Left renal pelvis (tissue), 4 donors: ENCODE measurements around the gene PITHD1. TPM values are rescaled to one million over a fixed set of nuclear protein-coding genes. Genes with fewer than 3 reads are reported as not detected.
"Not testable (repeated sequence)": the region's sequence is repeated elsewhere in the genome, so short reads cannot be mapped to it uniquely, and the experiment has no call there.

Experiments used
- DNase-seq, 4 donors: peaks; one replicate each; pipeline ENCODE4 v3.0.0-alpha.2; 2013; ENCODE audit warnings: low read depth in 4 of 4, low spot score in 3 of 4
- polyA plus RNA-seq, 4 donors: library from polyadenylated mRNA; unstranded; fragments of 120-200 nt; gene quantifications; one replicate each; pipeline ENCODE4 v1.2.1, GENCODE V29; 2013; ENCODE audit not compliant: insufficient read length in 4 of 4

PITHD1 gene
- polyA plus RNA-seq, 4 donors: 57.6 to 66.9 (median 62.5) TPM

DNA sequence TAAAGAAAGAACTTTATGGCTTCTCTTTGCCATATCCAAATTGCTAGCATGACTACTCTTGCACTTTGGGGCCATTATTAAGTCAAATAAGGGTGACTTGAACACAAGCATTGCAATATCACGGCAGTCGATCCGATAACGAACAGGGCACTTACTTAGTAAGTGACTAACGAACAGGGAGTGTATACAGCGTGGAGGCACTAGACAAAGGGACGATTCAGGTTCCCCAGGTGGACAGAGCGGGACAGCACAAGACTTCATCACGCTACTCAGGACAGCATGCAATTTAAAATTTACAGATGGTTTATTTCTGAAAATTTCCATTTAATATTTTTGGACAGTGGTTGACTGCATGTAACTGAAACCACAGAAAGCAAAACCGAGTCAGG, 5.4 kb upstream of the PITHD1 start:
- no peak for DNase-seq

DNA sequence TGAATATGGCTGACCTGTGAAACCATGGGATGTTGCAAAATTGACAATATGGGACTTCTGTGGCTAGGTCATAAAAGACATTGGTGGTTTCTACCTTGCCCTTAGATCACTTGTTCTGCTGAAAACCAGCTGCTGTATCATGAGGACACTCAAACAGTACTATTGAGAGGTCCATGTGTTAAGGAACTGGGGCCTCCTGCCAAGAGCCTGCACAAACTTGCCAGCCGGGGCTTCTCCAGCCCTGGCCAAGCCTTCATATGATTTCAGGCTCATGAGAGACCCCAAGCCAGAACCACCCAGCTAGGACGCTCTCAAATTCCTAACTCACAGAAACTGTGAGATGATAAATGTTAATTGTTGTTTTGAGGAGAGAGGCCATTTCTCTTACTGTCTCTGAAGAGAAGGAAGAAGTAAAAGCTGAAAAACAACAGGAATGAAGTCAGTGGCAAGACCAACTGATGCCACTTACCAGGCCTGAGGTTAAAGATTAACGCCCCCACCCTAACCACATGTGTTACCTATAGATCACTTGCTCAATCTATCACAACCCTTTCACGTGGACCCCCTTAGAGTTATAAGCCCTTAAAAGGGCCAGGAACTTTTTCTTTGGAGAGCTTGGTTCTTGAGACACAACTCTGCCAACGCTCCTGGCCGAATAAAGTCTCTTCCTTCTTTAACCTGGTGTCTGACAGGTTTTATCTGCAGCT, 3.9 kb upstream of the PITHD1 start:
- no peak for DNase-seq

DNA sequence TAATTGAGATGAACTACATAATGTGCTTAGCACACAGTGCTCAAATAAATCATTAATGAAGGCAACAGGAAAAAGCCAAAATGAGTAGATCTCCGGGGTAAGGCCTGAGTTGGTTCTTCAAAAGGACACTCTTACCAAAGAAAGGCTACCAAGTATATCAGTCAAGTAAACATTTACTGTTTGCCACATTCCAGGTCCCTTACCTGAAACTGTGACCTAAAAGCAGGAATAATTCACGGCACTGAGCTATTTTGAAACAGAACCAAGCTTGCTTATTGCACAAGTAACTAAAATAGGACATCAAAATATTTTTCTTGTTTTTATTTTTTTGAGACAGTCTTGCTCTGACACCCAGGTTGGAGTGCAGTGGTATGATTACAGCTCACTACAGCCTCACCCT, 2.0 kb upstream of the PITHD1 start:
- no peak for DNase-seq

DNA sequence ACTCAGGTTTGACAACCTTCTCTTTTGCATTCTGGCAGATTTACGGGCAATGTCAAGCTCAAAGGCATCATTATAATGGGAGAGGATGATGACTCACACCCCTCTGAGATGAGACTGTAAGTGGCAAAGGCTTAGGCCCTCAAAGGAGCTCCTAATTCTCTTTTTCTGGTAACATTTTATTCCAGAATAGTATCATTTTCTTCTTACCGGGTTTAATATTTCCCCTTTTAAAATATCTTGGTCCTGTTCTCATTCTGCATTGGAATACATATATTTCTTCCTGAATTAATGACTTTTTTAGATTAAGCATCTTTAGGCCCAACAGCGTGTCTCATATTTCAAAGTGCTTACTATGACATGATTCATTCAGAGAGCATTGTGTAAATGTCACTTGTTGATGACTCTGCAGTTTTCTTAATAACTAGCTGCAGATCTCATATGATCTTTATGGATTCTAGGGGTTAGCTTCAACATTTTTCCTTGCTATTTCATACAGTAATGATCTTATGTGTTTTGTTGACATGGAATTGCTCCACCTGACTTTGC, 1.7 kb downstream of the PITHD1 start:
- DNase-seq: no peak

DNA sequence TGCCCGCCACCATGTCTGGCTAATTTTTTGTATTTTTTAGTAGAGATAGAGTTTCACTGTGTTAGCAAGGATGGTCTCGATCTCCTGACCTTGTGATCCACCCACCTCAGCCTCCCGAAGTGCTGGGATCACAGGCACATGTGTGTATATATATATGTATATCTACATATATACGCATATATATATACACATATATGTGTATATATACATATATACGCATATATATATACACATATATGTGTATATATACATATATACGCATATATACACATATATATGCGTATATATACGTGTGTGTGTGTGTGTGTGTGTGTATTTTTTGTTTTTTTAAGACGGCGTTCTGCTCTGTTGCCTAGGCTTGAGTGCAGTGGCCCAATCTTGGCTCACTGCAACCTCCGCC, 4.9 kb downstream of the PITHD1 start:
- not testable (repeated sequence) for DNase-seq

DNA sequence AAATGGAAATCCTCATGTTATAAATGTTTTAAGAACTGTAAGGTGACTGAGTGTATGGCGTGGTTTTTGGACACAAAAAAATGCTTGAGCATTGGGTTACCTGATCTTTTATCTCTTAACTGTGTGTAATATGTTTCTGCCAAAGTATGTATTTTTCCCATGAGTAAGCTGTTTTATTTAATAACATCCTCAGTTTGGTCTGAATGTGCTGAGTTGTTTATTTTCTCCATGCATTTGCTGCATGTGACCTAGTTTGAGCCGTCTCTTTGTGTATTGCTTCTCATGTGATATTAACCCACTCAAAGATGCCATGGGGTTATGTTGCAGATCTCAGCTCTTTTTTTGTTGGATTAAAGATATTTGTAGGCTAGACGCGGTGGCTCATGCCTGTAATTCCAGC, 6.6 kb downstream of the PITHD1 start:
- DNase-seq: no peak

DNA sequence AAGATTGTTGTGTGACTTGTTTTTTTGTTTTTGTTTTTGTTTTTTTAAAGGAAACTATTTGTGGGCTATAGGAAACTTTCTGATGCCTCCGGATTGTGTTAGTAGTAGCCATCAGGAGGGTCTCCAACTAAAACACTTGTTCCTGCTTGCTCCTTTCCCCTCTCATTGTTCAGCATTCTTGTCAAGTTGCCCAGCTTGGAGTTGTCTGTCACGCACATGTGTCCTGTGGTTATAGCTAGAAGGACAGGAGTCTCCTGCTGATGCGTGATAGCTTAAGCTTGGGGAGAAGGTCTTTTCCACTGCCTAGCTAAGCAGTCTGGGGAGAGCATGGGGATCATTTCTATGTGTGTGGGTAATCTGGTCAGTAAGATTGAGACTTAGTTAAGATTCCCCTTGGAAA, 9.5 kb downstream of the PITHD1 start:
- DNase-seq: no peak

DNA sequence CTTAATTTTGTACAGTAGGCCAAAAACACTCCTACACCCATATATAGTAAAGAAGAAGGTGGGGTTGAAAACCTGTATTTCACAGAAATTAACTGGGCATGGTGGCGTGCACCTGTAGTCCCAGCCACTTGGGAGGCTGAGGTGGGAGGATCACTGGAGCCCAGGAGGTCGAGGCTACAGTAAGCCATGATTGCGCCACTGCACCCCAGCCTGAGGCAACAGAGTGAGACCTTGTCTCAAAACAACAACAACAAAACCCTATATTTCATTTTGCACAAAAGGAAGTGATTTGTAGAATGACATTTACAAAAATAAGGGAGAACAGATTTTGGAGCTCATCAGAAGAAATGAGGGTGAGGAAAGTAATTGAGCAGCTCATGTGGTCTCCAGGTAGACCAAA, 10.5 kb downstream of the PITHD1 start:
- DNase-seq: no peak

DNA sequence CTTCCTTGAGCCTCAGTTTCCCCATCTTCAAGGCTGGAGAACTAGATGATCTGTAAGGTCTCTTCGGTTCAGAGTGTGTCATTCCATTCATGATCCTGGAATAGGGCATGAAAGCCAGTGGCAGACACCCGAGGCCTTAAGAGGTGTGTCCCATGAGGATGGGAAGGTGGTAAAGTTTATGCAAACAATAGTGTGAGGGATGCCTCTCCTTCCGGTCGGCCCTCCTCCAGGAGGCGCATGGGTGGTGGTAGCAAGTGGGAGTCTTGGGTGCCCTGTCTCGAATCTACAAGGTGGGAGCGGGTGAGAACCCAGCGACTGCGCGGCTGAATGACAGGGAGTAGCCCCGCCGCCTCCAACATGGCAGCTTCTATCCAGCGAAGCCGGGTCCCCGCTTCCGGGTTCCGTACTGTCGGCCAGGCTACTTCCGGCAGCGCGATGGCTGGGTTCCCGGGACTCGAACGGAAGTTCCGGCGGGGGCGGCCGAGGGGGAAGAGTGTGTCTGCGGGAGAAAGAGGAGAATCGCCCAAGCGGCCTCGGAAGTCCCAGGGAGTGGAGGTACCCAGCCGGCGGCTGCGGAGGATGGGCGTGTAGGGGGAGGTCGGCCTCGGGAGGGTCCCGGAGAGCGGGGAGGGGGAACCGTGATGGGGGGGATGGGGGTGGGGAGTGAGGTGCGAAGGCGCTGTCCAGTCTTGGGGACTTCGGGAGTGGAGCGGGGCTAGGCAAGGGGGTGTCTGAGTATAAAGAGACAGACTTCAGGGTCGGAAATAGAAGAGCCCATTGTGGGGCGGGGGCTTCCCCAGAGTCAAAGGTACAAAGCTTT, 12.7 kb downstream of the PITHD1 start, which contains the start of gene LYPLA2:
LYPLA2 (plus strand) TSS at position 450 of the 820 bp plus-strand sequence. CDS start 1,538 bp downstream, outside the sequence.
- DNase-seq: peak in 3 of 4 donors; percentile 67 to 83 (median 75)

DNA sequence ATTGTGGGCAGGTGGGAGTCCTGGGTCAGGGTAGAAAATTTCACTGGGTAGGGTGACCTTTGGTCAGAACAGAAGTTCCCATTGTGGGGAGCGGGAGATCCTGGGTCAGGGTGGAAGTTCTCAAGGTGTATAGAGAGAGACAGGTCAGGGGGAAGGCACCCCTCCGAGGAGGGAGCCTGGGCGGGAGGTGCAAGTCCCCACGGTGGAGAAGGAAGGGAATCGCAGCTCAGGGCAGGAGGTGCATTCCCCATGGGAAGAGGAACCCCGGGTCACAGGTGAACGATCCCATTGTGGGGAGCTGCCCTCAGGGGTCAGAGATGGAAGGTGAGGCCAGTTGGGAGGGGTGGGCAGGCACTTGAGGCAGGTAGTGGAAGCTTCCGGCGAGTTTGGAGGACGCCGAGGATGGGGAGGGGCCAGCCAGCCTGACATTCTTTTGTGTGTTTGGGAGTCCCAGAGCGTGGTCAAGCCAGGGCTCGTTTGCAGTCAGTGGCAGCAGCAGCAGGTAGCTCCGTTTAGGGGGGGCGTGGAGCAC, 13.4 kb downstream of the PITHD1 start:
- DNase-seq: no peak

DNA sequence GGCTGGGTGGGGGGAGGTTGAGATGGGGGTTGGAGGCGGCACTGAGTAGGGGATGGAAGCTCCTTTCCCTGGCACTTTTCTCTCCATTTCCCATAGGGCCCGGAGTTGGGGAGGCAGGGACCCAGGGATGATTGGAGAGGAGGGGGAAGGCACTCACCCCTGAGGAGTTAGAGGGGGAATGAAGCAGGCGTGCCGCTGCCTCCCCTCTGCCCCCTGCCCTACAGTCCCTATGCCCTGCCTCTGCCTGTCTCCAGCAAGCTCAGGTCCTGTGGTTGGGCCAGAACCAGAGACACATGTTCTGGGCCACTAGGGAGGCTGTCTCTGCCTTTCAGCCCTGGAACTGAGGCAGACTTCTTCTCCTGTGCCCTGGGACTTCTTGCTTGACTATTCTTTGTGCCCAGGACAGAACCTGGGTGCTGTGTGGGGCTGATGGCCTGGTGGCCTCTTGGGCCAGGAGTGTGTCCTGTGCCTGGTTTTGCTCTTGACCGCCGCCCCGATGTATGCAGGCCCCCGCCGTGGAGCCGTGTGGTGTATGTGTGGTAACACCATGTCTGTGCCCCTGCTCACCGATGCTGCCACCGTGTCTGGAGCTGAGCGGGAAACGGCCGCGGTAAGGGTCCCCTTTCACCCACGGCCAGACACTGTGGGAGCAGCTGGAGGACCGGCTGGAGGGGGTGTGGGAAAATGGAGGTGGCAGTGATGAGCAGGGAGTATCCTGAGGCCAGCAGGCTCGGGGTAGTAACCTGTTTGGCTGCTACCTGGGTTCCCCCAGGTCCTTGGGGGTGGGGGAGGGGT, 14.1 kb downstream of the PITHD1 start:
- no peak for DNase-seq

DNA sequence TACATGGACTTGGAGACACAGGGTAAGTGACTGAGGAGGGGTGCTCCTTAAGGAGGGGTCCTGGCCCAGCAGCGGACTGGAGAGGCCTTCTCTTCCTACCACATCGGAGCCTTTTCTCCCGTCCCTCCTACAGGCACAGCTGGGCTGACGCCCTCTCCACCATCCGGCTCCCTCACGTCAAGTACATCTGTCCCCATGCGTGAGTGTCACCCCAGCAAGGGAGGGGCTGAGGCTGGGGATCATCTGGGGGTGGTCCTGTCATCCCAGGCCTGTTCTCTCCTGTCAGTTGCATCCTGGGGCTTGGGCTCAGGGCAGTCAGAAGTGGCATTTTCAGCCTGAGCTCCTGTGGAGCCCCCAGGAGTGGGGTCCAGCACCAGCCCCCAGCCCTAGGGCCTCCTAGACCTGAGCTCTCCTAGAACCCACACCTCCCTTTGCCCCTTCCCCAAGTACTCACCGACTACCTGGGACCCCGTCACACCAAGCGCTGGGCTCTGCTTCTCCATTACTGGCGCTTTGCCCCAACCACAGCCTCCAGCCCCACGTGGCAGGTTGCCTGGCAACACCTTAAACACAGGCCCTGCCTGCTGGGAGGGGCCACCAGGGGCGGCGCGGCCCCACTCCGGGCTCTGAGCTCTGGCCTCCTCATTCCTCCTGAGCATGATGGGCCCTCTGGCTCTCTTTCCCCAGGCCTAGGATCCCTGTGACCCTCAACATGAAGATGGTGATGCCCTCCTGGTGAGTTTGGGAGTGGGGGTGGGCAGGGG, 15.0 kb downstream of the PITHD1 start:
- DNase-seq: no peak

DNA sequence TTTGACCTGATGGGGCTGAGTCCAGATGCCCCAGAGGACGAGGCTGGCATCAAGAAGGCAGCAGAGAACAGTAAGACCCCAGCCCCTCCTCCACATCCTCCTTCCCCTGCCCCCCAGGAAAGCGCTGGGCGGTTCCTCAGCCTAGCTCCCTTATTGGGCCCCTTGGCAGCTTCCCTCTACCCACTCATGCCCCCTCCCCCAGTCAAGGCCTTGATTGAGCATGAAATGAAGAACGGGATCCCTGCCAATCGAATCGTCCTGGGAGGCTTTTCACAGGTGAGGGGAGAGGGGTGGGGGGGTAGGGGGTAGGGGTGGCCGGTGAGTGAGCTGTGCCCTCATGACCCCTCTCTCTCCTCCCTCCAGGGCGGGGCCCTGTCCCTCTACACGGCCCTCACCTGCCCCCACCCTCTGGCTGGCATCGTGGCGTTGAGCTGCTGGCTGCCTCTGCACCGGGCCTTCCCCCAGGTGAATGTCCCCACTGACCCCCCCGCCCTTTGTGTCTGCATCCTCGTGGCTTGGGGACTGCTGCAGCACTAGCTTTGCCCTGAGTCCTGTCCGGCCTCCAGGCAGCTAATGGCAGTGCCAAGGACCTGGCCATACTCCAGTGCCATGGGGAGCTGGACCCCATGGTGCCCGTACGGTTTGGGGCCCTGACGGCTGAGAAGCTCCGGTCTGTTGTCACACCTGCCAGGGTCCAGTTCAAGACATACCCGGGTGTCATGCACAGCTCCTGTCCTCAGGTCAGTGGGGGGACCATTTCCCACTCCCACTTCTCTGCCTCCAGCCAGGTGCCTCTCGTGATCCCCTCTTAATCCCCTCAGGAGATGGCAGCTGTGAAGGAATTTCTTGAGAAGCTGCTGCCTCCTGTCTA, 15.9 kb downstream of the PITHD1 start:
- DNase-seq: no peak

DNA sequence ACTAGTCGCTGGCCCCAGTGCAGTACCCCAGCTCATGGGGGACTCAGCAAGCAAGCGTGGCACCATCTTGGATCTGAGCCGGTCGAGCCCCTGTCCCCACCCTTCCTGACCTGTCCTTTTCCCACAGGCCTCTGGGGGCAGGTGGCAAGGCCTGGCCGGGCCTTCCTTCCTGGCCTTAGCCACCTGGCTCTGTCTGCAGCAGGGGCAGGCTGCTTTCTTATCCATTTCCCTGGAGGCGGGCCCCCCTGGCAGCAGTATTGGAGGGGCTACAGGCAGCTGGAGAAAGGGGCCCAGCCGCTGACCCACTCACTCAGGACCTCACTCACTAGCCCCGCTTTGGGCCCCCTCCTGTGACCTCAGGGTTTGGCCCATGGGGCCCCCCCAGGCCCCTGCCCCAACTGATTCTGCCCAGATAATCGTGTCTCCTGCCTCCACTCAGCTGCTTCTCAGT, 16.5 kb downstream of the PITHD1 start:
- DNase-seq: not testable (repeated sequence)

DNA sequence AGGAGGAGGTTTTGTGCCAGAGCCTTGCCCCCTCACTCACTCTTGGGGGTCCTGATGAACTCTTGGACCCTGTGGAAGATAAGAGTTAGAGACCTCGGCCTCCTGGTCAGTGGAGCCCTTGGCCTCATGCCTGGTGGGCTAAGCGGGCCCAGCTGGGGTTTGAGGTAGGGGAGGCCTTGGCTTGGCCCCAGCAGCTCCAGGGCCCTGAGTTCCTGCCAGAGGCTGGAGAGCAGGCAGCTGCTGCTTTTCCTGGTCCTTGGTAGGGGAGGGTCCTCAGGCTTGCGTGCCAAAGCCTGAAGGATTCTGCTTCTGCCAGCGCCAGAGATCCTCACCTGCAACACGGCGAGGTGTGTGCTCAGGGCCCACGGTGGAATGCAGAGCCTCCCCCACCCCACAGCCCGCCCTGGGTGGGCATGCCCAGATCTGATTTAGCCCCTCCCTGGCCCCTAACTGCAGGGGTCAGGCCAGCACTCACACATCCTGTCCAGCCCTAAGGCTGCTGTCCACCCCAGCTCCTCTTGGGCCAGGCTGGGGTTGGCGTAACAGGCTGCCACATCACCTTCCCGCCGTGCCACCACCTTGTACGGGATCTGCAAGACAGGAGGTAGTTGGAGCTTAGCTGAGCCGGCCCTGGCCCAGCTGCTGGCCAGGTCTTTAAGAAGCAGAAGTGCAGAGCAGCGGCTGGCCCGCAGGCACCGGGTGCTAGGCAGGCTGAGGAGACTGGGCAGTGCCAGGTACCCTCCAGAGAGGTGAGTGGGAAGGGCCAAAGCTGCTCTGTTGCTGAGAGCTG, 17.7 kb downstream of the PITHD1 start:
- DNase-seq: no peak

DNA sequence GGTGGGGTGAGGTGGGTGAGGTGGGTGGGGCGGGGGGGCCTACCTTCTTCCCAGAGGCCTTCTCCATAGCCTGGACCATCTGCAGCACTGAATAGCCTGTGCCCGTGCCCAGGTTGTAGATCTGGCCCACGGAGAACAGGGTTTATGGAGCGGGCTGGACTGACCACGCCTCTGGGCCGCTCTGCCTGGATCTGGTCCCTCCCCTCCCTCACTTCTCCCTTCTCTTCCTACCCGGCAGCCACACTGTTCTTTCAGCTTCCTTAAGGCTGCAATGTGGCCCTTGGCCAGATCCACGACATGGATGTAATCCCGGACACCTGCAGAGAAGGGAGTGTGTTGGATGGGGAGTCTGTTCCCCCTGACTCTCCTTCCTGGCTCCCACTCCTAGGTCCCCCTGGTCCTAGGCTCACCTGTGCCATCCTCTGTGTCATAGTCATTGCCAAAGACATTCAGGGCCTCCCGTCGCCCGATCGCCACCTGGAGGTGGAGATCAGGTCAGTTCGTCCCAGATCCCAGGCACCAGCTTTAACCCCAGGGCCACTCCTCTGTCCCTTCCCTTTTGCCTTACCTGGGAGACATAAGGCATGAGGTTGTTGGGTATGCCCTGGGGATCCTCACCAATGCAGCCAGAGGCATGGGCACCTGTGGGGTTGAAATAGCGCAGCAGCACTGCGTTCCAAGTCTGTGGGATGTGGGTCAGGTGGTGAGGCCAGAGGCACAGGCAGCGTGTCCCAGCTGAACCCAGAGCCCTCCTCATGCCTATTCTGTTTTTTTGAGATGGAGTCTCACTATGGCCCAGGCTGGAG, 18.5 kb downstream of the PITHD1 start:
- no peak for DNase-seq
